HCT116 (cell line): ENCODE results near the gene CA10. TPM values are rescaled to one million over a fixed set of nuclear protein-coding genes. Genes with fewer than 3 reads are reported as not detected.

Experiments used
- ATAC-seq: fragments of 200-7000 bp; cut with Tn5 transposase; 2 replicates; pipeline ENCODE4 v1.9.1; 2020; ENCODE audit warnings: mild to moderate bottlenecking, moderate library complexity
- BruUV-seq: library from RNA; stranded (reverse); fragments of 400-500 nt; replicated peaks from 2 replicates; lab custom pipeline; 2021; lab: Mats Ljungman, UMichigan
- CTCF ChIA-PET: fragments of 300-600 bp; sonication (Branson Sonifier 250); formaldehyde crosslinking; loops from one replicate; lab custom pipeline; 2021; ENCODE audit warnings: antibody characterized with exemption; lab: Charles Lee
- POLR2A ChIA-PET: fragments of 300-600, 350-600 bp; sonication (Branson Sonifier 250); formaldehyde crosslinking; loops from one replicate; lab custom pipeline; 2021; ENCODE audit warnings: antibody characterized with exemption; lab: Charles Lee
- RAD21 ChIA-PET, 2 experiments: fragments of 300-600 bp; sonication (Branson Sonifier 250); formaldehyde crosslinking; loops; one replicate each; lab custom pipeline; 2023; ENCODE audit warnings: low total read pairs in 2 of 2; ENCODE audit not compliant: uncharacterized antibody in 2 of 2, unreplicated experiment in 2 of 2, low non-redundant PET in 1 of 2; lab: Charles Lee
- DNase-seq: peaks from one replicate; pipeline ENCODE4 v3.0.0-alpha.2; 2010; ENCODE audit warnings: low read depth, low spot score
- H2AFZ ChIP-seq: fragments of 200-600 bp; shearing (Covaris generic), sonication (generic); 2 replicates; pipeline ENCODE4 v1.6.1; 2017; ENCODE audit warnings: low read depth, mixed run types, mixed read lengths, antibody characterized with exemption, low read length; ENCODE audit not compliant: poor library complexity, severe bottlenecking
- H3K27ac ChIP-seq: 2 replicates; pipeline ENCODE4 v1.5.1; 2012; ENCODE audit warnings: low read depth, low read length
- H3K27me3 ChIP-seq: fragments of 200-600 bp; sonication (generic); 2 replicates; pipeline ENCODE4 v1.6.1; 2016; ENCODE audit warnings: mixed run types, low read length, mixed read lengths; ENCODE audit not compliant: insufficient read depth
- H3K36me3 ChIP-seq, 2 experiments: fragments of 200-500 bp in 1 of 2; fragments of 200-600 bp in 1 of 2; sonication (Bioruptor generic) in 1 of 2; sonication (generic) in 1 of 2; 2 replicates each; pipeline versions ENCODE4 v1.5.1 to v1.6.1; 2014 to 2016; ENCODE audit warnings: low read length in 2 of 2, inconsistent platforms in 1 of 2, mixed read lengths in 1 of 2, mixed run types in 1 of 2; ENCODE audit not compliant: insufficient read depth in 2 of 2, control insufficient read depth in 1 of 2
- H3K4me1 ChIP-seq, 2 experiments: fragments of 200-600 bp in 1 of 2; sonication (generic) in 1 of 2; 2 replicates each; pipeline versions ENCODE4 v1.5.1 to v1.6.1; 2012 to 2017; ENCODE audit warnings: low read length in 2 of 2, inconsistent platforms in 1 of 2, mild to moderate bottlenecking in 1 of 2, mixed read lengths in 1 of 2, mixed run types in 1 of 2, moderate library complexity in 1 of 2; ENCODE audit not compliant: insufficient read depth in 2 of 2, control insufficient read depth in 1 of 2
- H3K4me2 ChIP-seq: fragments of 200-600 bp; sonication (generic); 2 replicates; pipeline ENCODE4 v1.6.1; 2017; ENCODE audit warnings: mixed run types, low read length, mixed read lengths
- H3K4me3 ChIP-seq, 2 experiments: fragments of 200-600 bp in 1 of 2; sonication (generic) in 1 of 2; replicated peaks in 1 of 2; 2 replicates each; pipeline ENCODE4 v1.5.1; 2011 to 2016; ENCODE audit warnings: low read length in 2 of 2, control low read depth in 1 of 2, low read depth in 1 of 2, mild to moderate bottlenecking in 1 of 2, mixed read lengths in 1 of 2, mixed run types in 1 of 2
- H3K79me2 ChIP-seq: fragments of 200-600 bp; sonication (generic); 2 replicates; pipeline ENCODE4 v1.6.1; 2017; ENCODE audit warnings: mild to moderate bottlenecking, mixed run types, low read length, moderate library complexity, mixed read lengths; ENCODE audit not compliant: insufficient read depth
- H3K9ac ChIP-seq: fragments of 200-600 bp; sonication (generic); 2 replicates; pipeline ENCODE4 v1.6.1; 2016; ENCODE audit warnings: low read length, mixed read lengths
- H3K9me2 ChIP-seq: fragments of 200-600 bp; sonication (generic), shearing (Covaris generic); 2 replicates; pipeline ENCODE4 v1.6.1; 2017; ENCODE audit warnings: mixed run types, mild to moderate bottlenecking, moderate library complexity; ENCODE audit not compliant: insufficient read depth
- H3K9me3 ChIP-seq, 2 experiments: fragments of 200-500 bp in 1 of 2; fragments of 200-600 bp in 1 of 2; sonication (Bioruptor generic) in 1 of 2; sonication (generic) in 1 of 2; 2 replicates each; pipeline ENCODE4 v1.6.1; 2014 to 2017; ENCODE audit warnings: low read length in 2 of 2, mixed read lengths in 2 of 2, inconsistent platforms in 1 of 2, low read depth in 1 of 2, mild to moderate bottlenecking in 1 of 2, mixed run types in 1 of 2, moderate library complexity in 1 of 2; ENCODE audit not compliant: control insufficient read depth in 1 of 2, insufficient read depth in 1 of 2
- H4K20me1 ChIP-seq: fragments of 200-600 bp; sonication (generic), shearing (Covaris generic); 2 replicates; pipeline ENCODE4 v1.6.1; 2017; ENCODE audit warnings: mixed run types, mild to moderate bottlenecking, moderate library complexity; ENCODE audit not compliant: insufficient read depth
- ATF3 ChIP-seq: IDR thresholded peaks from 2 replicates; pipeline ENCODE4 v1.6.1; 2012
- CTCF ChIP-seq, 3 experiments: fragments of 200-600 bp in 1 of 3; sonication (generic) in 1 of 3; IDR thresholded peaks in 2 of 3; conservative IDR thresholded peaks in 1 of 3; 2 replicates each; pipeline ENCODE4 v1.5.1; 2012 to 2017; ENCODE audit warnings: low read depth in 2 of 3, low read length in 2 of 3, antibody characterized with exemption in 1 of 3, borderline replicate concordance in 1 of 3, control low read depth in 1 of 3, mild to moderate bottlenecking in 1 of 3, mixed read lengths in 1 of 3, mixed run types in 1 of 3, moderate library complexity in 1 of 3; ENCODE audit not compliant: insufficient read depth in 1 of 3
- EZH2phosphoT487 ChIP-seq: fragments of 200-600 bp; IDR thresholded peaks from 2 replicates; pipeline ENCODE4 v1.6.1; 2018; ENCODE audit warnings: antibody characterized with exemption, borderline replicate concordance
- MAX ChIP-seq: IDR thresholded peaks from 2 replicates; pipeline ENCODE4 v1.6.1; 2012
- POLR2AphosphoS5 ChIP-seq: IDR thresholded peaks from 2 replicates; pipeline ENCODE4 v1.6.1; 2011; ENCODE audit warnings: mild to moderate bottlenecking, low read depth, low read length, moderate library complexity
- RAD21 ChIP-seq: IDR thresholded peaks from 2 replicates; pipeline ENCODE4 v1.6.1; 2012; ENCODE audit warnings: low read depth, mild to moderate bottlenecking
- REST ChIP-seq: IDR thresholded peaks from 2 replicates; pipeline ENCODE4 v1.6.1; 2012; ENCODE audit warnings: low read depth
- SP1 ChIP-seq: IDR thresholded peaks from 2 replicates; pipeline ENCODE4 v1.6.1; 2012; ENCODE audit warnings: low read depth
- YY1 ChIP-seq: IDR thresholded peaks from 2 replicates; pipeline ENCODE4 v1.6.1; 2011; ENCODE audit warnings: low read length, low read depth, moderate library complexity, mild to moderate bottlenecking; ENCODE audit not compliant: insufficient replicate concordance; ENCODE audit errors: extremely low read depth
- ZBTB33 ChIP-seq: IDR thresholded peaks from 2 replicates; pipeline ENCODE4 v1.6.1; 2011; ENCODE audit warnings: mild to moderate bottlenecking, low read length, moderate library complexity; ENCODE audit not compliant: insufficient replicate concordance; ENCODE audit errors: extremely low read depth
- ZNF274 ChIP-seq: fragments of 200-500 bp; sonication (Bioruptor generic); IDR thresholded peaks from 2 replicates; pipeline ENCODE4 v1.6.1; 2014; ENCODE audit warnings: mild to moderate bottlenecking, low read depth, low read length, inconsistent platforms
- intact Hi-C: fragments of 100-400 bp; cut with micrococcal nuclease; formaldehyde crosslinking; loops from 2 replicates; pipeline ENCODE4 v1.10.0; 2022
- total RNA-seq: library from RNA; stranded (reverse); gene quantifications from one replicate; pipeline ENCODE4 v1.2.1, GENCODE V29; 2021; ENCODE audit not compliant: unreplicated experiment

The CA10 gene
- total RNA-seq, 1 experiment from 2014 or later, result not detected

GRCh38 chr17:51585514-51586104 lies 572.9 kb downstream of the CA10 start:
- no peak overlapping the region for H3K27ac ChIP-seq
- CTCF ChIA-PET, result interaction anchor here (1.0 to 1.9 kb wide), 10 partner anchors 10 to 521 kb away, joined by 3 to 9 read pairs (median 4); no protein-coding TSS in a partner anchor
- H3K4me1 ChIP-seq, result no peaks in the 10 kb centered on the region
- H3K79me2 ChIP-seq, result no peaks in the 10 kb centered on the region
- DNase-seq (peak; percentile 18), ATAC-seq (peak; percentile 85)
- POLR2A ChIA-PET, result no interaction called here
- H3K9ac ChIP-seq, result no peak overlapping the region
- H3K9me2 ChIP-seq, result no peaks in the 10 kb centered on the region
- intact Hi-C loops, result loop anchor here (2.0 kb wide), 1 partner anchor 55 kb away; no protein-coding TSS in a partner anchor
- TF ChIP-seq POLR2AphosphoS5 (no peak), REST (no peak), ZBTB33 (no peak), RAD21 (peak; percentile 66), CTCF (IDR thresholded peaks at IDR 0.05 in 2 of 3, conservative IDR thresholded peaks at IDR 0.05 in 1 of 3; ENCODE audit: borderline replicate concordance in 1 of 3, insufficient read depth in 1 of 3, low read depth in 2 of 3, low read length in 2 of 3) (peak; percentile 41 to 79 (median 74); a peak in 5 of 6 replicates), MAX (no peak), YY1 (no peak), EZH2phosphoT487 (no peak), ZNF274 (no peak), ATF3 (no peak), SP1 (no peak)
- no peak overlapping the region for H2AFZ ChIP-seq
- no peaks in the 10 kb centered on the region for H3K36me3 ChIP-seq
- H3K4me2 ChIP-seq, result no peak overlapping the region
- no peak overlapping the region for H3K4me3 ChIP-seq
- no peaks in the 10 kb centered on the region for H3K9me3 ChIP-seq
- peaks cover 7% of the 10 kb centered on the region for H3K27me3 ChIP-seq
- no TSS peak for BruUV-seq
- RAD21 ChIA-PET, result interaction anchor here in 1 of 2 experiments (1.4 kb wide), 1 partner anchor 214 kb away, joined by 3 read pairs; no protein-coding TSS in a partner anchor
- no peaks in the 10 kb centered on the region for H4K20me1 ChIP-seq
